ENCODE results near the gene STK4. TPM values are rescaled to one million over a fixed set of nuclear protein-coding genes. Genes with fewer than 3 reads are reported as not detected.

The STK4 gene
- total and polyA plus RNA-seq, 2 donors from 2014 or later = 4.3 to 41.0 TPM

- Histone ChIP-seq H3K4me1 (ENCODE audit: control insufficient read depth in 2 of 3, insufficient read depth in 2 of 3, low read depth in 1 of 3, low read length in 3 of 3) (peaks cover 0 to 15% (median 15%) of the 10 kb centered on the region in 3 donors), H3K9me3 (ENCODE audit: control insufficient read depth in 2 of 3, insufficient read depth in 1 of 3, low read length in 3 of 3) (no peaks in the 10 kb centered on the region), H3K27me3 (ENCODE audit: control insufficient read depth, insufficient read depth, low read length) (no peaks in the 10 kb centered on the region), H3K9ac (ENCODE audit: low read length in 3 of 3) (no peak overlapping the region), H3K4me3 (ENCODE audit: low read length in 3 of 3) (no peak overlapping the region), H3K27ac (ENCODE audit: low read depth in 2 of 2, low read length in 2 of 2) (no peak overlapping the region), H3K36me3 (ENCODE audit: control insufficient read depth in 2 of 3, insufficient read depth in 3 of 3, low read length in 3 of 3) (no peaks in the 10 kb centered on the region)
- DNase-seq = no peak
- intact Hi-C loops (cut with DNase I) = no loop called here
- no peak for TF ChIP-seq CTCF (IDR thresholded peaks at IDR 0.05; ENCODE audit: borderline replicate concordance, extremely low read depth, insufficient read depth)
- FAIRE-seq = no peak
Observed at GRCh38 chr20:44961870-44962267, 4.4 kb upstream of the STK4 start.

DNA sequence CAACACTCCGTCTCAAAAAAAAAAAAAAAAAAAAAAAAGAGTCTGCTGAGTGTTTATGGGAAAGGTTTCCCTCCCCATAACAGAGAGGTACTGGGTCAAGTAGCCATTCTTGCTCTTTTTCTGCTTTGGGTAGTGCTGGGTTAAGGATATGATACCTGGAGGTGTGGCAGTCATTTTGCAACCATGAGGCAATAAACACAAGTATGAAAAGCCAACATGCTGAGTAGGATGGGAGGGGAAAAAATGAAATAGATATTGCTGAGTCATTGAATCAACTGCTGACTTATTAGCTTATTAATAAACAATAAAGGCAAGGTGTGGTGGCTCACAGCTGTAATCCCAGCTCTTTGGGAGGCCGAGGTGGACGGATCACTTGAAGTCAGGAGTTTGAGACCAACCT, 3.8 kb upstream of the STK4 start:
- no peak overlapping the region for H3K4me3 ChIP-seq (ENCODE audit: low read length in 3 of 3)
- no peak for FAIRE-seq
- TF ChIP-seq CTCF (IDR thresholded peaks at IDR 0.05; ENCODE audit: borderline replicate concordance, extremely low read depth, insufficient read depth) = no peak
- no peak overlapping the region for H3K27ac ChIP-seq (ENCODE audit: low read depth in 2 of 2, low read length in 2 of 2)
- H3K27me3 ChIP-seq (ENCODE audit: control insufficient read depth, insufficient read depth, low read length) = no peaks in the 10 kb centered on the region
- DNase-seq = no peak
- no peak overlapping the region for H3K9ac ChIP-seq (ENCODE audit: low read length in 3 of 3)
- H3K9me3 ChIP-seq (ENCODE audit: control insufficient read depth in 2 of 3, insufficient read depth in 1 of 3, low read length in 3 of 3) = no peaks in the 10 kb centered on the region
- H3K4me1 ChIP-seq (ENCODE audit: control insufficient read depth in 2 of 3, insufficient read depth in 2 of 3, low read depth in 1 of 3, low read length in 3 of 3) = peaks cover 0 to 21% (median 19%) of the 10 kb centered on the region in 3 donors
- H3K36me3 ChIP-seq (ENCODE audit: control insufficient read depth in 2 of 3, insufficient read depth in 3 of 3, low read length in 3 of 3) = no peaks in the 10 kb centered on the region
- intact Hi-C loops (cut with DNase I) = no loop called here

DNA sequence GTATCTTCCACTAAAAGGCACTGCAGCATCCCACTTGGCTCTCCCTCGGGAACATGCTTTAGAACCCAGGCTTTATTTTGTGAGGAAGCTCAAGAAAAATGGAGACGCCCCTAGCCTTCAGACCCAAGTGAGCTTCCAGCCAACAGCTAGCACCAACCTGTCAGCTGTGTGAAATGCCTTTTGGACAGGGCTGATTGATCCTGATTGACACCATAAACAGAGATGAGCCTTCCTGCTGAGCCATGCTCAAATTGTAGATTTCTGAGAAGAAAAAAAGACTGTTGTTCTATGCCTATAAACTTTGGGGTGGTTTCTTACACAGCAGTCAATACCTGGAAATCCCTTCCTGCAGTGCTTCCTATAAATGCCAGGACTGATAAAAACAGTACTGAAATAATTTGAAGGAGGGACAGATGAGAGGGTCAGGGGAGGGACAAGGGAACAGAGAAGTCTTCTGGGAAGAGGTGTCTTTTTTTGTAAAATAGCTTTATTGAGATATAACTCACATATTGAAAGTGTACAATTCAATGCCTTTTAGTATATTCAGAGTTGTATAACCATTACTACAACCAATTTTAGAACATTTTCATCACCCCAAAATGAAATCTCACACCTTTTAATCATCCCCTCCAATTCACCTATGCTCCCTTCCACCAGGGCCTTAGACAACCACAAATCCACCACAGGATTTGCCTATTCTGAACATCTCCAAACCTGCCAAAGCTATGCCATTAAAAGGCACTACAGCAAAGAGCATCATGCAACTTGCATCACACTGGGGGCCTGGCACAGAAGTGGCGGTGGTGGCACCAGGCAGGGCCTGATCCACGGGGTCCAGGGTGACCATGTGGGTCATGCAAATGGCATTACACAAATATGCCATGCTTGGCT, 2.7 kb upstream of the STK4 start:
- H3K4me3 ChIP-seq (ENCODE audit: low read length in 3 of 3) = no peak overlapping the region
- intact Hi-C loops (cut with DNase I) = no loop called here
- DNase-seq (no peak), FAIRE-seq (no peak)
- H3K4me1 ChIP-seq (ENCODE audit: control insufficient read depth in 2 of 3, insufficient read depth in 2 of 3, low read depth in 1 of 3, low read length in 3 of 3) = peaks cover 0 to 19% (median 16%) of the 10 kb centered on the region in 3 donors
- no peaks in the 10 kb centered on the region for H3K27me3 ChIP-seq (ENCODE audit: control insufficient read depth, insufficient read depth, low read length)
- TF ChIP-seq CTCF (IDR thresholded peaks at IDR 0.05; ENCODE audit: borderline replicate concordance, extremely low read depth, insufficient read depth) = no peak
- H3K9me3 ChIP-seq (ENCODE audit: control insufficient read depth in 2 of 3, insufficient read depth in 1 of 3, low read length in 3 of 3) = no peaks in the 10 kb centered on the region
- no peak overlapping the region for H3K9ac ChIP-seq (ENCODE audit: low read length in 3 of 3)
- no peaks in the 10 kb centered on the region for H3K36me3 ChIP-seq (ENCODE audit: control insufficient read depth in 2 of 3, insufficient read depth in 3 of 3, low read length in 3 of 3)
- H3K27ac ChIP-seq (ENCODE audit: low read depth in 2 of 2, low read length in 2 of 2) = no peak overlapping the region

Data from kidney (tissue), 14 donors.